Jurkat, Clone E6-1 (cell line): Measurements from ENCODE around the gene EXD3.

Experiments used
- DNase-seq: peaks from one replicate; pipeline ENCODE4 v3.0.0-alpha.2; 2011; ENCODE audit warnings: low read depth, low spot score
- H3K4me3 ChIP-seq: 2 replicates; pipeline ENCODE4 v1.5.1; 2011; ENCODE audit warnings: mild to moderate bottlenecking, low read length, control low read depth, moderate library complexity

EXD3 gene

GRCh38 chr9:137398561-137399468, 24.1 kb downstream of the EXD3 start:
- no peak for DNase-seq
- no peak overlapping the region for H3K4me3 ChIP-seq

- no peak overlapping the region for H3K4me3 ChIP-seq
- DNase-seq: no peak
Observed at GRCh38 chr9:137397675-137398423, 25.1 kb downstream of the EXD3 start.

- no peak for DNase-seq
- no peak overlapping the region for H3K4me3 ChIP-seq
Observed at GRCh38 chr9:137396634-137397367, 26.2 kb downstream of the EXD3 start.

- no peak for DNase-seq
Observed at GRCh38 chr9:137396227-137396626, 26.7 kb downstream of the EXD3 start.

GRCh38 chr9:137395666-137396010, 27.3 kb downstream of the EXD3 start:
- no peak overlapping the region for H3K4me3 ChIP-seq
- DNase-seq: no peak

More at GRCh38 chr9:137396227-137396626, 26.7 kb downstream of the EXD3 start:
- no peak overlapping the region for H3K4me3 ChIP-seq

- DNase-seq: no peak
- H3K4me3 ChIP-seq: no peak overlapping the region
Observed at GRCh38 chr9:137394866-137395665, 27.9 kb downstream of the EXD3 start.

- DNase-seq: no peak
- no peak overlapping the region for H3K4me3 ChIP-seq
Observed at GRCh38 chr9:137393176-137394150, 29.5 kb downstream of the EXD3 start.

- no peak for DNase-seq
- no peak overlapping the region for H3K4me3 ChIP-seq
Observed at GRCh38 chr9:137392232-137393007, 30.5 kb downstream of the EXD3 start.

GRCh38 chr9:137391411-137391754, 31.6 kb downstream of the EXD3 start:
- no peak for DNase-seq
- H3K4me3 ChIP-seq: no peak overlapping the region

GRCh38 chr9:137390553-137391410, 32.2 kb downstream of the EXD3 start:
- no peak overlapping the region for H3K4me3 ChIP-seq
- no peak for DNase-seq

GRCh38 chr9:137389428-137389746, 33.6 kb downstream of the EXD3 start:
- no peak overlapping the region for H3K4me3 ChIP-seq
- no peak for DNase-seq

GRCh38 chr9:137388589-137389427, 34.2 kb downstream of the EXD3 start:
- H3K4me3 ChIP-seq: no peak overlapping the region
- no peak for DNase-seq

GRCh38 chr9:137387891-137388560, 34.9 kb downstream of the EXD3 start:
- DNase-seq: no peak
- no peak overlapping the region for H3K4me3 ChIP-seq

GRCh38 chr9:137387114-137387890, 35.7 kb downstream of the EXD3 start:
- no peak for DNase-seq
- H3K4me3 ChIP-seq: no peak overlapping the region
